Neural progenitor cell (in vitro differentiated cells): ENCODE data around the gene MAD1L1. TPM values are rescaled to one million over a fixed set of nuclear protein-coding genes. Genes with fewer than 3 reads are reported as not detected.

Source experiments
- DNase-seq: peaks from one replicate; pipeline ENCODE4 v3.0.0-alpha.2; 2016; ENCODE audit warnings: low spot score
- H2AFZ ChIP-seq: fragments of 200-600 bp; sonication (generic); replicated peaks from 2 replicates; pipeline ENCODE4 v1.6.1; 2016; ENCODE audit warnings: antibody characterized with exemption
- H3F3A ChIP-seq: fragments of 200-600 bp; sonication (generic); 2 replicates; pipeline ENCODE4 v1.6.1; 2016; ENCODE audit warnings: antibody characterized with exemption, low read depth
- H3K27ac ChIP-seq: fragments of 200-600 bp; sonication (generic); 2 replicates; pipeline ENCODE4 v1.5.1; 2016; ENCODE audit warnings: mild to moderate bottlenecking
- H3K27me3 ChIP-seq: fragments of 200-600 bp; sonication (generic); 2 replicates; pipeline ENCODE4 v1.6.1; 2016; ENCODE audit warnings: mild to moderate bottlenecking, moderate library complexity
- H3K36me3 ChIP-seq: fragments of 200-600 bp; sonication (generic); 2 replicates; pipeline ENCODE4 v1.5.1; 2016
- H3K4me1 ChIP-seq: fragments of 200-600 bp; sonication (generic); 2 replicates; pipeline ENCODE4 v1.6.1; 2016; ENCODE audit warnings: mixed run types
- H3K4me2 ChIP-seq: fragments of 200-600 bp; sonication (generic); 2 replicates; pipeline ENCODE4 v1.6.1; 2016
- H3K4me3 ChIP-seq: fragments of 200-600 bp; sonication (generic); 2 replicates; pipeline ENCODE4 v1.5.1; 2016
- H3K79me2 ChIP-seq: fragments of 200-600 bp; sonication (generic); 2 replicates; pipeline ENCODE4 v1.6.1; 2016; ENCODE audit warnings: low read depth
- H3K9ac ChIP-seq: fragments of 200-600 bp; sonication (generic); 2 replicates; pipeline ENCODE4 v1.6.1; 2016
- H3K9me3 ChIP-seq: fragments of 200-600 bp; sonication (generic); 2 replicates; pipeline ENCODE4 v1.5.1; 2016; ENCODE audit warnings: low read depth
- H4K20me1 ChIP-seq: fragments of 200-600 bp; sonication (generic); 2 replicates; pipeline ENCODE4 v1.6.1; 2016; ENCODE audit warnings: low read depth
- H3K27ac Mint-ChIP-seq: 3 replicates; pipeline ENCODE4 v1.8.0; 2021; ENCODE audit warnings: mixed read lengths
- H3K27me3 Mint-ChIP-seq: 2 replicates; pipeline ENCODE4 v1.8.0; 2022; ENCODE audit warnings: low read depth, mild to moderate bottlenecking, inconsistent platforms, moderate library complexity, mixed read lengths; ENCODE audit not compliant: insufficient read depth
- H3K36me3 Mint-ChIP-seq: 3 replicates; pipeline ENCODE4 v1.8.0; 2021; ENCODE audit warnings: mixed read lengths
- H3K4me1 Mint-ChIP-seq: 3 replicates; pipeline ENCODE4 v1.8.0; 2021; ENCODE audit warnings: mixed read lengths
- H3K4me3 Mint-ChIP-seq: 3 replicates; pipeline ENCODE4 v1.8.0; 2021; ENCODE audit warnings: mild to moderate bottlenecking, moderate library complexity, mixed read lengths
- H3K9me3 Mint-ChIP-seq: 3 replicates; pipeline ENCODE4 v1.8.0; 2020; ENCODE audit warnings: mixed read lengths
- EZH2 ChIP-seq: fragments of 200-600 bp; sonication (generic); IDR thresholded peaks from 2 replicates; pipeline ENCODE4 v1.6.1; 2017; ENCODE audit warnings: antibody characterized with exemption, mild to moderate bottlenecking, moderate library complexity
- EZH2phosphoT487 ChIP-seq: fragments of 200-600 bp; sonication (generic); IDR thresholded peaks from 2 replicates; pipeline ENCODE4 v1.6.1; 2017; ENCODE audit warnings: antibody characterized with exemption
- total RNA-seq: library from RNA; depleted of rRNA; stranded (reverse); fragments of >200 nt; gene quantifications from 2 replicates; pipeline ENCODE4 v1.2.3, GENCODE V29; 2015; ENCODE audit warnings: low replicate concordance
- TF ChIP-seq, protein P1 (sequence below): fragments of 200-600 bp; sonication (generic); IDR thresholded peaks from 2 replicates; pipeline ENCODE4 v1.5.1; 2017; ENCODE audit warnings: antibody characterized with exemption, mild to moderate bottlenecking

MAD1L1 gene
- total RNA-seq, 1 donor from 2014 or later, result 23.7 TPM

DNA sequence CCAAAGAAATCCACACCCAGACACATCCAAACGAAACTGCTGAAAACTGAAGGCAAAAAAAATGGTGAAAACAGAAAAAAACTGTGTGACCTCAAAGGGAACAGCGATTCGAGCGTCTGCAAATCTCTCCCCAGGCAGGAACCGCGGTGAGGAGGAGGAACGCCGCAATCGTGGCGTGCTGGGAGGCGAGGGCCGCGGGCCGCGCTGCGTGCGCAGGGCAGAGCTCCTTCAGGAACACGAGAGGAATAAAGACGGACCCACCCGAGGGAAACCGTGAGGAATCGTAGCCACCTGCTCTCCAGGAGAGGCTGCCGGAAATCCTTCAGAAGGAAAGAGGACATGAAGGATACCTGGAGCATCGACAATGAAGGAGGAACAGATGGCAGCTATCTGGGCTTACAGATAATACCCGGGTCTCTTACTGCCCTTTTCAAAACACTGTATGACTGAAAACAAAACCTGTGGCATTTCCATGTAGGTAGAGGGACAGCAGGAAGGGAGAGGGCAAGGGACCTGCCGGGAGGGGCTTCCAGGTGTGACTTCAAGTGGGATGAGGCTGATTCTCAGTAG, 266.0 kb downstream of the MAD1L1 start:
- Mint-ChIP-seq H3K27ac (no peak overlapping the region), H3K36me3 (peaks cover 18% of the 10 kb centered on the region), H3K4me3 (no peak overlapping the region), H3K27me3 (peaks cover 7% of the 10 kb centered on the region), H3K9me3 (peaks cover 4% of the 10 kb centered on the region), H3K4me1 (peaks cover 8% of the 10 kb centered on the region)
- DNase-seq, result no peak
- Histone ChIP-seq H3K27ac (no peak overlapping the region), H3K27me3 (no peaks in the 10 kb centered on the region), H2AFZ (no peak overlapping the region), H3K4me3 (no peak overlapping the region), H3F3A (no peaks in the 10 kb centered on the region), H3K79me2 (no peaks in the 10 kb centered on the region), H4K20me1 (no peaks in the 10 kb centered on the region), H3K4me2 (no peak overlapping the region), H3K4me1 (no peaks in the 10 kb centered on the region), H3K36me3 (no peaks in the 10 kb centered on the region), H3K9me3 (no peaks in the 10 kb centered on the region), H3K9ac (no peak overlapping the region)
- no peak for TF ChIP-seq EZH2phosphoT487
- no peak for TF ChIP-seq EZH2
- TF ChIP-seq, protein P1, sequence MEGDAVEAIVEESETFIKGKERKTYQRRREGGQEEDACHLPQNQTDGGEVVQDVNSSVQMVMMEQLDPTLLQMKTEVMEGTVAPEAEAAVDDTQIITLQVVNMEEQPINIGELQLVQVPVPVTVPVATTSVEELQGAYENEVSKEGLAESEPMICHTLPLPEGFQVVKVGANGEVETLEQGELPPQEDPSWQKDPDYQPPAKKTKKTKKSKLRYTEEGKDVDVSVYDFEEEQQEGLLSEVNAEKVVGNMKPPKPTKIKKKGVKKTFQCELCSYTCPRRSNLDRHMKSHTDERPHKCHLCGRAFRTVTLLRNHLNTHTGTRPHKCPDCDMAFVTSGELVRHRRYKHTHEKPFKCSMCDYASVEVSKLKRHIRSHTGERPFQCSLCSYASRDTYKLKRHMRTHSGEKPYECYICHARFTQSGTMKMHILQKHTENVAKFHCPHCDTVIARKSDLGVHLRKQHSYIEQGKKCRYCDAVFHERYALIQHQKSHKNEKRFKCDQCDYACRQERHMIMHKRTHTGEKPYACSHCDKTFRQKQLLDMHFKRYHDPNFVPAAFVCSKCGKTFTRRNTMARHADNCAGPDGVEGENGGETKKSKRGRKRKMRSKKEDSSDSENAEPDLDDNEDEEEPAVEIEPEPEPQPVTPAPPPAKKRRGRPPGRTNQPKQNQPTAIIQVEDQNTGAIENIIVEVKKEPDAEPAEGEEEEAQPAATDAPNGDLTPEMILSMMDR, result no peak

GRCh38 chr7:1965579-1966294, 267.0 kb downstream of the MAD1L1 start:
- H2AFZ ChIP-seq, result no peak overlapping the region
- no peak overlapping the region for H3K4me3 ChIP-seq
- no peaks in the 10 kb centered on the region for H3K36me3 ChIP-seq
- H3K27me3 Mint-ChIP-seq, result peaks cover 7% of the 10 kb centered on the region
- no peaks in the 10 kb centered on the region for H3K27me3 ChIP-seq
- TF ChIP-seq EZH2phosphoT487 (no peak), EZH2 (no peak)
- TF ChIP-seq, protein P1, result no peak
- H3K36me3 Mint-ChIP-seq, result peaks cover 28% of the 10 kb centered on the region
- no peaks in the 10 kb centered on the region for H3K4me1 ChIP-seq
- H3F3A ChIP-seq, result no peaks in the 10 kb centered on the region
- H3K4me2 ChIP-seq, result no peak overlapping the region
- H3K4me3 Mint-ChIP-seq, result no peak overlapping the region
- H4K20me1 ChIP-seq, result no peaks in the 10 kb centered on the region
- DNase-seq, result no peak
- H3K9me3 Mint-ChIP-seq, result peaks cover 11% of the 10 kb centered on the region
- no peak overlapping the region for H3K9ac ChIP-seq
- H3K27ac Mint-ChIP-seq, result peak overlapping the region; percentile 78
- no peaks in the 10 kb centered on the region for H3K79me2 ChIP-seq
- no peak overlapping the region for H3K27ac ChIP-seq
- peaks cover 8% of the 10 kb centered on the region for H3K4me1 Mint-ChIP-seq
- no peaks in the 10 kb centered on the region for H3K9me3 ChIP-seq

GRCh38 chr7:1964913-1965578, 267.7 kb downstream of the MAD1L1 start:
- H3K36me3 ChIP-seq, result no peaks in the 10 kb centered on the region
- no peaks in the 10 kb centered on the region for H3F3A ChIP-seq
- H3K36me3 Mint-ChIP-seq, result peaks cover 31% of the 10 kb centered on the region
- H3K79me2 ChIP-seq, result no peaks in the 10 kb centered on the region
- no peak overlapping the region for H3K4me2 ChIP-seq
- H3K4me3 ChIP-seq, result no peak overlapping the region
- H3K9me3 ChIP-seq, result no peaks in the 10 kb centered on the region
- H2AFZ ChIP-seq, result no peak overlapping the region
- no peak for DNase-seq
- peaks cover 7% of the 10 kb centered on the region for H3K27me3 Mint-ChIP-seq
- H3K9ac ChIP-seq, result no peak overlapping the region
- peaks cover 11% of the 10 kb centered on the region for H3K9me3 Mint-ChIP-seq
- no peaks in the 10 kb centered on the region for H3K4me1 ChIP-seq
- H3K4me1 Mint-ChIP-seq, result peaks cover 8% of the 10 kb centered on the region
- H4K20me1 ChIP-seq, result no peaks in the 10 kb centered on the region
- no peak overlapping the region for H3K4me3 Mint-ChIP-seq
- TF ChIP-seq, protein P1, result no peak
- TF ChIP-seq EZH2phosphoT487 (no peak), EZH2 (no peak)
- no peak overlapping the region for H3K27ac Mint-ChIP-seq
- no peak overlapping the region for H3K27ac ChIP-seq
- H3K27me3 ChIP-seq, result no peaks in the 10 kb centered on the region
